GDM1 (cell line): ENCODE results near the gene ZNF613.
"Not testable (repeated sequence)": the region's sequence is repeated elsewhere in the genome, so short reads cannot be mapped to it uniquely, and the experiment has no call there.

ENCODE experiments used
- DNase-seq: peaks from one replicate; lab custom pipeline; 2025; lab: John Stamatoyannopoulos, UW

Gene ZNF613

DNA sequence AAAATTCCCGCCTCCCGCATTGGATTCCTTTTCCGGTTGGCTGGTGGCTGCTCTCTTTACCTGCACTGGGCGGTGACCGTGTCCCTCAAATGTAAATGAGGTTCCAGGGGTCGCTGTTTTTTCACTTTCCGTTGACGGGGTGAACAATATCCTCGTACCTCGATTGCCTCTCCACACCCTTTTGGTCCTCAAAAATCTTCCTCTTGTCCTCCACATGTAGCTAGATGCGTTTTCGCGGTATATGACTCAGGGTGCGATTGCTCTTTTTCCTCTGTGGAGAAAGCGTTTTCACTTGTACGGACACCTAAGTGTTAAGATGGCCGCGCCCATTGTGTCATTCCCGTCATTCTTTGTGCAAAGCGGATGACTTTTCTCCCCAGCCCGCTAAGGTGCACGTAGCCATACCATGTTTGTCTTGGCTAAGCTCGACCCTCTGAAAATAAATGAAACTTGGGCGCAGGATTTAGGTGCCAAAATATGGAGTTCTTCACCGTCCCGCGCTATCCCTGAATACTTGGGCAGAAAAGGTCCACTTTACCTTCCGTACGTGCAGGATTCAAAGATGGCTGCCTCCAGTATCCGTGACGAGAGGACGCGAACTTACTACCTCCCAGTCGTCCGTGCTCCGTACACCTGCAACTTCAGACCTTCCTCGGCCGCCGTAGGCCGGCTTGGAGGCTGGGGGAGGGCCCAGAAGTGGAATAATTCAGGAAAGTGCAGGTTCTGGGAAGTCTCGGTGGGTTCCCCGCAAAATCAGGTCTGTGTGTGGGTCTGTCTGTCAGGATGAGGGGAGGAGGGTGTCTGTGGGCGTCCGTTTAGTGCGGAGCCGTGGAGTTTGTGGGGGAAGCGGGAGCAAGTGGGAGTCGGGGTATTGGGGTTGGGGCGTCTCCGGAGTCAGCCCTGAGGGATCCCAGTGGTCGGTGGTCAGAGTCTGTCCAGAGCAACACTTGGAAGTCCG is at the start of gene ZNF613:
TSS of gene ZNF613 (plus strand) at position 689 of the 958 bp plus-strand sequence. CDS start 8,749 bp downstream, outside the sequence.
- DNase-seq, result peak; percentile 87

DNA sequence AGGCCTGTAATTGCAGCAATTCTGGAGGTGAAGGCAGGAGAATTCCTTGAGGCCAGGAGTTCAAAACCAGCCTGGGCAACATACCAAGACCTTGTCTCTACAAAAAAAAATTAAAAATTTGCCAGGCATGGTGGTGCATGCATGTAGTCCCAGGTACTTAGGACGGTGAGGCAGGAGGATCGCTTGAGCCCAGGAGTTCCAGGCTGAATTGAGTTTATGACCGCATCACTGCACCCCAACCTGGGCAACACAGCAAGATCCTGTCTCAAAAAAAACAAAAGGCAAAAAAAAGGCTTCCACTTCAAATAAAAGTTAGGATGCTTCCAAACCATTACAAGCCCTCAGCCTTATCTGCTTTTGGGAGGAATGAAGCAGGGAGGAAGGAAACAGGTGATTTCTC is 44.8 kb upstream of the ZNF613 start:
- no peak for DNase-seq

DNA sequence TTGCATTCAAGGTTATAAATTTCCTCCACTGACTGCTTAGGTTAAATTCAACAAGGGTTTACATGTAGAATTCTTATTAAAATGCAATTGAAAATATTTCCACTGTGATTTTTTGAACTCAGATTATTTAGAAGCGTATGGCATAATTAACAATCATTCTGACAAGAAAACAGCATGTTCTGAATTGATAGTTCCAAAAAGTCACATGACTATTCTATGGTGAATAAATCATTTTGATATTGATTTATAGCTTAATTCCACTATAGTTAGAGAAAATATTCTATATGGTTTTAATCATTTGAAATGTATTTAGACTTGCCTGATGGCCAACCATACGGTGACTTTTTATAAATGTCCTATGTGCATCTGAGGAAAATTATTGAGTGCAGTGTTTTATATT is 42.6 kb upstream of the ZNF613 start:
- DNase-seq, result no peak

DNA sequence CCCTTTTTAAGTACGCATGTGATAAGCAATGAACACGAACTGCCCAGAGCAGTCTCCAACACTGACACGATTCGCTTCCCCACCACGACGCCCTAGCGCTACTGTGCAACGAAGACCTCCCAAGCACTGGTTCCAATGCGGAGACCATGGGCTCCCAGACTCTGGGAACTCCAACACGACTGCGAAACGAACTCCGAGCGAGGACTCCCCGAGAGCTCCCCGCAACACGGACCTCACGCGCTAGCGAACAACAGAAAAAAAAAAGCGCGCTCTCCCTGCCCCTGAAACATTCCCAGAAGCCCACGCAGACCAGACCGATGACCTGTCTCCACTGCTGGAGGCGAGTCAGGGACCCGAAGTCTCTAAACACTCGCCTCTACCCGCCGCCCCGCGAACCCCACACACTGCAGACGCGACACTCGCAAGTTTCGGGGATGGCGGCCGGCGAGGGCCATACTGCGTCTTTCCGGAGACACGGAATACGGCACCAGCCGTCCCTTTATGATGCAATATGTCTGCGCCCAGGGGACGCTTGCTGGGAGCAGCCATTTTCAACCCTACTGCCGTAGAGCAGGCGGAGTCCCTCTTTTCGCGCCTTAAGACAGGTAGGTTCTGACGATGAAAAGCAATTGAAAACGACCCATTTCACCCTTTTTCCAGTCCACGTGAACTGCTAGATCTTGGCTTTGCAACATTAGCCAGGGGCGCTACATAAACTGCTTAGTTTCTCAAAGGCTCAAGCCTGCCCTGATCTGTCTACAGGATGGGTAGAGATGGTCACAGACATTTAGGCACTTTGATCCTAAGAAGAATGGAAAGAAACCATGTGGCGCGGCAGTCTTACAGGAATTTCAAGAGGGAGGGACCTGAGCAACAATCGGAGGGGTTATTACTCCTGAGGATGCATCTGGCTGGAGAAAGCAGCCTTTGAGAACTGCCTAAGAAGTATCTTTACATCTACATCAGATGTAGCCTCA is 39.5 kb upstream of the ZNF613 start, which contains the start of gene ZNF577:
TSS of gene ZNF577 (minus strand) at position 430 of the 977 bp plus-strand sequence. CDS start 7,569 bp downstream, outside the sequence.
- DNase-seq, result peak; percentile 76

DNA sequence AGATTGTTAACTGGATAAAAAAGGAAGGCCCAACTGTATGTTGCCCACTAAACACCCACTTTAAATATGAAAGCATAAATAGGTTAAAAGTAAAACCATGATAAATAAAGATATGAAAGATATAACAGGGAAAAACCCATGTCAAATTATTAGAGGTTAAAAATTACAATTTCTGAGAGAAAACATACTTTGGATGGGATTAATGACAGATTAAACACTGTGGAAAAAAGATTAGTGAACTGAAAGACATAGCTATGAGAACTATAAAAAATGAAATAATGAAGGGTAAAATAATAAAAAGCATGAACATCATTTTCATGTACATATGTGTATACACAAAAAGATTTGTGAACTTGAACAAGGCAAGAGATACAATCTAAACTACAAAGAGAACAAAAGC is 37.3 kb upstream of the ZNF613 start:
- no peak for DNase-seq

DNA sequence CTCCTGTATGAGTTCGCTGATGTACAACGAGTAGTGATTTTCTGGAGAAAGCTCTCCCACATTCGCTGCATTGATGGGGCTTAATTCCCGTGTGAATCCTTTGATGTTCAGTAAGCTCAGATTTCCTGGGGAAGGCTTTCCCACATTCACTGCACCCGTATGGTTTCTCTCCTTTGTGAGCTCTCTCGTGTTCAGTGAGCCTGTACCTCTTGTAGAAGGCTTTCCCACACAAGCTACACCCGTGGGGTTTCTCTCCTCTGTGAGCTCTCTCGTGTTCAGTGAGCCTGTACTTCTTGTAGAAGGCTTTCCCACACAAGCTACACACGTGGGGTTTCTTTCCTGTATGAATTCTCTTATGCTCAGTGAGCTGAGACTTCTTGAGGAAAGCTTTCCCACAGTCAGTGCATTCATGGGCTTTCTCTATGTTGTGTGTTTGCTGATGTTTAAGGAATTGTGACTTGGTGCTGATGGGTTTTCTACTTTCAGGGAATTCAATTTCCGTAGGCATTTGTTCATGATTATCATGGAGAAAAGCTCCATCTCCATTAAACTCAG is 36.0 kb upstream of the ZNF613 start:
- DNase-seq, result no peak

DNA sequence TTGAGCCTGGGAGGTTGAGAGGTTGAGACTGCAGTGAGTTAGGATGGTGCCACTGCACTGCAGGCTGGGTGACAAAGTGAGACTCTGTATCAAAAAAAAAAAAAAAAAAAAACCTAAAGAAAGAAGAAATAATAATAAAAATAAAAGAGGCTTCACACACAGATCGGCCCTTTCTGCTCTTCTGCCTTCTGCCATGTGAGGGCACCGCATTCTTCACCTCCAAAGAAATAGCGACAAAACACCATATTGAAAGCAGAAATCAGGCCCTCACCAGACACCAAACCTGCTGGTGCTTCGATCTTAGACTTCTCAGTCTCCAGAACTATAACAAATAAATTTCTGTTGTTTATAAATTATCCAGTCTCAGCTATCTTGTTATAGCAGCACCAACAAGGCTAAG is 25.4 kb upstream of the ZNF613 start:
- DNase-seq, result no peak

DNA sequence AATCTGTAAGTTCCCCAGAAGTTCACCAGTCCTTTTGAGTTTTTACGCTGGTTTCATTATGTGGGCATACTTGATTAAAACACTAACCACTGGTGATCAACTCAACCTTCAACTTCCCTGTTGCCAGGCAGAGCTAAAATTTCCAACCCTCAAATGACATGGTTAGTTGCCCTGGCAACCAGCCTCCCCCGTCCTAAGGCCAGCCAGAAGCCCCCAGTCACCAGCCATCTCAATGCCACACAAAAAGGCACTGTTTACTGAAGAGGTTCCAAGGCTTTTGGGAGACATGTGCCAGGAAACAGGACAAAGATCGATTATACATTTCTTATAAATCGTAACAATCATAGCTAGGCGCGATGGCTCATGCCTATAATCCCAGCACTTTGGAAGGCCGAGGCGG is 24.1 kb upstream of the ZNF613 start:
- DNase-seq, result no peak

DNA sequence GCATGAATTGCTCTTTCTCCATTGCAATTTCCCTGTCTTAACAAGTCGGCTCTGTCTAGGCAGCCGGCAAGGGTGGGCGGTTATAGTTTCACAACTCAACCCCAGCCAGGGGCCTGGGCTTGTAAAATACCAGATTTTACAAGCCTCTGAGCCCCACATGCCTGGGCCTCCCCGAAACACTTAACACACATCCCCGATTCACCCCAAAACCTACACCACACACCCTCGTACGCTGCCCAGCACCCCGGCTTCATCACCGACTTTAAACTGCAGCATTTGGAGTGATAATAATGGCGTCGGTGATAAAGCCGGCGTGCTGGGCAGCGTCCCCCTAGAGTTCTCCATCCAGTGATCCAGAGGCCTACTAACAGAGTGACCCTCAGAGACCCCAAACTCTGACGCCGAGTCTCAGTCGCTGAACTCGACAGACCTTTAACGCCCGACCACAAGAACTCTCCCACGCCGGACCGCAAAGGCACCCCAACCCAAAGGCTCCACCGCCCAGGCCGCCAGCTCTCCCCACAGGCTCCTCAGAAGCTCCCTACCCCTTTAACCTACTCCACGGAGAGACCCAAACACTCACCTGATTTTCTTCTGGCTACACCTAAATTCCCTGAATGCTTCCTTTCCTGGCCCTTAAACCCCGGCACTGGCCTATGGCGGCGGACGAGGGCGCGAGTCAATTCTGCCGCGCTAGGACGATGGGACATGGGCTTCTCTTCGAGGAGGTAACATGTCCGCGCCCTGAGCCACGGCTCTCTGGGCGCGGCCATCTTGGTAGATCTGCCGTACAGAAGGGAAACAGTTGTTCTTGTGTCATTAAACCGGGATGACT is 22.7 kb upstream of the ZNF613 start, which contains the start of gene ZNF649:
TSS of gene ZNF649 (minus strand) at position 687 of the 835 bp plus-strand sequence. CDS start 4,910 bp downstream, outside the sequence.
- DNase-seq, result peak; percentile 69

DNA sequence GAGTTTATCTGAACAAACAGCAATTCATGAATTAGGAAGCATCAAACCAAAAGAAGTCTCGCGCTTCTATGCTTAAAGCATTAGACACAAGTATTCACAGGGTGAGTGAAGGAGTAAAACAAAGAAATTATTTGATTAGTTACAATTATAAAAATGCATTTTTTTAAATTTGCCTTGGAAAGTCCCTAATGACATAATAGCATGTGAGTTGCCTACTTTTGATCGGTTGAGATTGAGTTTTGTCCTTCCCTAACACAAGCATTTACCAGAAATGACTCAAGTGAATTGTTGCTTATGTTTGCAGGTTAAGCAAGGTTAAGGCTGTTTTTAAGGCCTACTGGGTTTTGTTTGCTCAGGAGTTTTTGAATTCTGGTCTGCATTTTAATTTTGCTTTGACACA is 22.1 kb upstream of the ZNF613 start:
- DNase-seq, result no peak

DNA sequence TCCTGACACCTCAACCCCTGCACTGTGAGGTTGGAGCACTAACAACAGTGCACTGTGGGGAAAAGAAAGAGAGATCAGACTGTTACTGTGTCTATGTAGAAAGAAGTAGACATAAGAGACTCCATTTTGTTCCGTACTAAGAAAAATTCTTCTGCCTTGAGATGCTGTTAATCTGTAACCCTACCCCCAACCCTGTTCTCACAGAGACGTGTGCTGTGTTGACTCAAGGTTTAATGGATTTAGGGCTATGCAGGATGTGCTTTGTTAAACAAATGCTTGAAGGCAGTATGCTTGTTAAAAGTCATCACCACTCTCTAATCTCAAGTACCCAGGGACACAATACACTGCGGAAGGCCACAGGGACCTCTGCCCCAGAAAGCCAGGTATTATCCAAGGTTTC is 21.6 kb upstream of the ZNF613 start:
- not testable (repeated sequence) for DNase-seq

DNA sequence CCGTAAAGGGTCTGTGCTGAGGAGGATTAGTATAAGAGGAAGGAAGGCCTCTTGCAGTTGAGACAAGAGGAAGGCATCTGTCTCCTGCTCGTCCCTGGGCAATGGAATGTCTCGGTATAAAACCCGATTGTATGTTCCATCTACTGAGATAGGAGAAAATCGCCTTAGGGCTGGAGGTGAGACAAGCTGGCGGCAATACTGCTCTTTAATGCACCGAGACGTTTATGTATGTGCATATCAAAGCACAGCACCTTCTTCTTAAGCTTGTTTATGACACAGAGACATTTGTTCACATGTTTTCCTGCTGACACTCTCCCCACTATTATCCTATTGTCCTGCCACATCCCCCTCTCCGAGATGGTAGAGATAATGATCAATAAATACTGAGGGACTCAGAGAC is 21.2 kb upstream of the ZNF613 start:
- not testable (repeated sequence) for DNase-seq

DNA sequence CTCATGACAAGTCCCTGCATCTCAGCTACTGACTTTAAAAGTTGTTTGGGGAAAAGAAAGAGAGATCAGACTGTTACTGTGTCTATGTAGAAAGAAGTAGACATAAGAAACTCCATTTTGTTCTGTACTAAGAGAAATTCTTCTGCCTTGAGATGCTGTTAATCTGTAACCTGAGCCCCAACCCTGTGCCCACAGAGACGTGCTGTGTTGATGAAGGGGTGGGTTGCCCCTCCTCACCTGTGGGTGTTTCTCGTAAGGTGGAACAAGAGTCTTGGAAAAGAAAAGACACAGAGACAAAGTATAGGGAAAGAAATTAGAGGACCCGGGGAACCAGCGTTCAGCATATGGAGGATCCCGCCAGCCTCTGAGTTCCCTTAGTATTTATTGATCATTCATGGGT is 19.3 kb upstream of the ZNF613 start:
- DNase-seq, result not testable (repeated sequence)

DNA sequence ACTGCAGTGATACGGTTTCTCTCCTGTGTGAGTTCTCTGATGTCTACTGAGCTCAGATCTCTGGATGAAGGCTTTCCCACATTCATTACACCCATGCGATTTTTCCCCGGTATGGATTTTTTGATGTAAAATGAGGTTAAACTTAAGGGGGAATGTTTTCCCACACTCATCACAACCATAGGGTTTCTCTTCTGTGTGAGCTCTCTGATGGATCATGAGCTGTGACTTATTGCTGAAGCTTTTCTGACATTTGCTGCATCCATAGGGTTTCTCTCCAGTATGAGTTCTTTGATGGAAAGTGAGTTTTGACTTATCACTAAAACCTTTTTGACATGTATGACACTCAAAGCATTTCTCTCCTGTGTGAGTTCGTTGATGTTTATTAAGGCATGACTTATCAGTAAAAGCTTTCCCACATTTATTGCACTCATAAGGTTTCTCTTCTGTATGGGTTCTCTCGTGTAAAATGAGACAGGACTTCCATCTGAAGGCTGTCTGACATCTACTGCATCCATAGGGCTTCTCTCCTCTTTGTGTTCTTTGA is 11.9 kb upstream of the ZNF613 start:
- no peak for DNase-seq

DNA sequence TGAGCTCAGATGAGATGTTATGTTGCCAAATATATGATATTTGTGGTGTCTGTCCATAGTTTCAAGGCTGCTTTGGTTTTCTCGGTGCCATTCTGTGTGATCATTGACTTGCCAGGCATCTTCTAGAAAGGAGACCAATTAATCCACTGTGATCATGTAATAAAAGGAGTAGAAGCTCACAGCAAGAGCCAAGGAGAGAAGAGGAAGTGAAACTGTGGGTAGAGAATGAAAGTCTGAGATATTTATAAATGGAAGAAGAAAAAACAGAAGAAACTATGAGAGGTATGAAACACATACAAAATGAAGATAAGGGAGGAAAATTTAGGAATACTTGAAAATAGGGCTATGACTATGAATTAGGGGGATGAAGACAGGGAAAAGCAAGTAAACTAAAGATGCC is 11.1 kb upstream of the ZNF613 start:
- DNase-seq, result no peak

DNA sequence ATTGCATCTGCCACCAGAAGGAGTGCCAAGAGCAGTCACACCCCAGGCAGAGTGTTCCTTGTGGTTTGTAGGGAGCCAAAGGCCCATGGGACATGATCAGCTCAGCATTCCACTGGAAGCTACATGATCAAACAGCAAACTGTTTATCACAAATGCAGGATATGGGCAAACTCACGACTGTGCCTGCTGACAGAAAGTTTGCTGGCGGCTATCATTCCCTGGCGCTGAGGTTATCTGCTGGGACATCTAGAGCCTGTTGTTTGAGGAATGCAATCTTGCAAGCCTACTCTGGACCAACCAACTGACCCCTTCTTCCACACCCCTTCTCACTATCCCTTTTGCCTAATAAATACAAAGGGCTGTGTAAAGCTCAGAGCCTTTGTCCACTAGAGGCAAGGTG is 7.7 kb upstream of the ZNF613 start:
- DNase-seq, result no peak

DNA sequence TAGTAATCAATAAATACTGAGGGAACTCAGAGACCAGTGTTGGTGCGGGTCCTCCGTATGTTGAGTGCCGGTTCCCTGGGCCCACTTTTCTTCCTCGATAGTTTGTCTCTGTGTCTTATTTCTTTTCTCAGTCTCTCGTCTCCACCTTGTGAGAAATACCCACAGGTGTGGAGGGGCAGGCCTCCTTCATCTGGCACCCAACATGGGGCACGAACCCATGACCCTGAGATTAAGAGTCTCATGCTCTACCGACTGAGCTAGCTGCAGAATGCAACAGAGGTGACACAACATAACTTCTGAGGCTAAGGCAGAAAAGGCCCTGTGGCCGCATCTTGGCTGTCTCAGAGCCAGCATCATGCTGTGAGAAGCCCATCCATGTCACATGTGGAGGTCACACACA is 5.3 kb upstream of the ZNF613 start:
- DNase-seq, result no peak

DNA sequence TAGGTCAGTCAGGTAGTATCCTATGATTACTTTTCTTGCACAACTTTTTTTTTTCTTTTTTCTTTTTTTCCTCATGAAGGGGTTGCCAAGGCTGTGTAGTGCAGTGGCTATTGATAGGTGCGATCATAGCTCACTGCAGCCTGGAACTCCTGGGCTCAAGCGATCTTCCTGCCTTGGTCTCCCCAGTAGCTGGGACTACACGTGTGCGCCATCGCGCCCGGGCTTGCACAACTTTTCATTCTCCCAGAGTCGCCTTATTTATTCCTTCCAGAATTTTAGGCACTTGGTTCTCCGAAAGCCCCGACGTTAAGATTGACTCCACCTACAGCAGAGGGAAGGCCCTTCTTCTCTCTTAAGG is 867 bp upstream of the ZNF613 start:
- no peak for DNase-seq

DNA sequence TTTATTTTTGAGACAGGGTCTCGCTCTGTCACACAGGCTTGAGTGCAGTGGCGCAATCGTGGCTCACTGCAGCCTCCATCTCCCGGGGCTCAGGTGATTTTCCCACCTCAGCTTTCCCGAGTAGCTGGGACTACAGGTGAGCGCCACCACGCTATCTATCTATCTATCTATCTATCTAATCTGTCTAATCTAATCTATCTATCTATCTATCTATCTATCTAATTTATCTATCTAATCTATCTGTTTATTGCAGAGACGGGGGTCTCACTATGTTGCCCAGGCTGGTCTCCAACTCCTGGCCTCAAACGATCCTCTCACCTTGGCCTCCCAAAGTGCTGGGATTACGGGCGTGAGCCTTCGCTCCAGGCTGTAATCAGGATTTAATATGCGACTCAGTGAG is 587 bp downstream of the ZNF613 start:
- DNase-seq, result no peak

DNA sequence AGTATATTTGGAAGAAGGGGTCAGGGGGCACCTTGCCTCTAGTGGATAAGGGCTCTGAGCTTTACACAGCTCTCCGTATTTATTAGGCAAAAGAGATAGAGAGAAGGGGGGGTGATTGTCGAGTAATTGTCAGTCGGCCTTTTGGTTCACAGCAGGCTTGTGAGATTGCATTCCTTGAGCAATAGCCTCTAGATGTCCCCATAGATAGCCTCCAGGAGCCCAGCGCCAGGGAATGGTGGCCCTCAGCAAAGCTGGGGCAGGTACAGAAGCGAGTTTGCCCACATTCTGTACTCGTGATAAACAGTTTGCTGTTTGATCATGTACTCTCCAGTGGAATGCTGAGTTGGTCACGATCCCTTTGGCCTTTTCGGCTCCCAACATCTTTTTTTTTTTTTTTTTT is 4.6 kb downstream of the ZNF613 start:
- no peak for DNase-seq

DNA sequence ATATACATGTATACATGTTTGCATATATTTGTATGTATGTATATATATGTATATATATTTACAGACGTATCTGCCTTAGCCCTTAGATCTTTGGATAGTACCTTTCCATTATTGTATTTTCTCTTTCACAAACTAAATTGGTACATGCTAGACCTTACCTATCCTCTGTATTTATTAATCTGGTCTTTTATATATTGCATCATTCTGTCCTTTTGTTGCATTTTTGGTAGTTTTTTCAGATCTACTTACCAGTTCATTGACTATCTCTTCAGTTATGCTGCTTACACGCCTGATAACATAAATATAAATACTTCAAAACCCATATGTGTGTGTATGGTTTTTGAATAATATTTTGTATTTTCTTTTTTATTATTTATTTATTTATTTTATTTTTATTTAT is 11.7 kb downstream of the ZNF613 start:
- no peak for DNase-seq
